HEK293 (cell line): Measurements from ENCODE around the gene PTS.
A peak's percentile ranks its signal among the peaks of the same experiment; 100 is the strongest.

ENCODE experiments used
- CTCF ChIA-PET: fragments of 350-600 bp; formaldehyde crosslinking; extraction: SDS; loops from one replicate; lab custom pipeline; 2021; ENCODE audit warnings: antibody characterized with exemption; lab: Yijun Ruan, JAX
- POLR2A ChIA-PET: fragments of 300-600 bp; formaldehyde crosslinking; extraction: SDS; loops from one replicate; lab custom pipeline; 2020; ENCODE audit warnings: antibody characterized with exemption, inconsistent platforms; lab: Yijun Ruan, JAX
- H3K27ac ChIP-seq: fragments of 200-500 bp; sonication (Bioruptor generic); 2 replicates; pipeline ENCODE4 v1.5.1; 2014; ENCODE audit warnings: low read depth, low read length, control low read depth, inconsistent platforms; ENCODE audit errors: extremely low read depth
- H3K36me3 ChIP-seq, 2 experiments: fragments of 200-500 bp in 1 of 2; sonication (Bioruptor generic) in 1 of 2; 1 replicate in 1 of 2; 2 replicates in 1 of 2; pipeline ENCODE4 v1.5.1; 2014 to 2017; ENCODE audit warnings: inconsistent platforms in 2 of 2, low read length in 2 of 2; ENCODE audit not compliant: control insufficient read depth in 2 of 2, insufficient read depth in 1 of 2
- H3K4me1 ChIP-seq: fragments of 200-500 bp; sonication (Bioruptor generic); 2 replicates; pipeline ENCODE4 v1.5.1; 2014; ENCODE audit warnings: mild to moderate bottlenecking, low read length, inconsistent platforms; ENCODE audit not compliant: control insufficient read depth, insufficient read depth
- H3K4me3 ChIP-seq: 2 replicates; pipeline ENCODE4 v1.5.1; 2011; ENCODE audit warnings: low read depth, mild to moderate bottlenecking, control low read depth, low read length, moderate library complexity
- H3K9me3 ChIP-seq: fragments of 200-500 bp; sonication (Bioruptor generic); 2 replicates; pipeline ENCODE4 v1.5.1; 2014; ENCODE audit warnings: low read depth, low read length, inconsistent platforms; ENCODE audit not compliant: control insufficient read depth, insufficient read depth
- KLF16 ChIP-seq: fragments of 450-650 bp; formaldehyde crosslinking; IDR thresholded peaks from 2 replicates; pipeline ENCODE4 v1.5.1; 2017; ENCODE audit warnings: missing biosample characterization, missing genetic modification characterization
- KLF9 ChIP-seq: fragments of 450-650 bp; formaldehyde crosslinking; IDR thresholded peaks from 2 replicates; pipeline ENCODE4 v1.5.1; 2016; ENCODE audit warnings: missing biosample characterization, missing genetic modification characterization, low read depth
- SCRT1 ChIP-seq: fragments of 450-650 bp; formaldehyde crosslinking; IDR thresholded peaks from 2 replicates; pipeline ENCODE4 v1.5.1; 2016; ENCODE audit warnings: missing biosample characterization, missing genetic modification characterization, borderline replicate concordance
- SCRT2 ChIP-seq: fragments of 450-650 bp; formaldehyde crosslinking; IDR thresholded peaks from 2 replicates; pipeline ENCODE4 v1.5.1; 2016; ENCODE audit warnings: missing biosample characterization, missing genetic modification characterization
- ZFHX2 ChIP-seq: fragments of 450-650 bp; formaldehyde crosslinking; conservative IDR thresholded peaks from 2 replicates; pipeline ENCODE4 v1.5.1; 2016; ENCODE audit warnings: missing biosample characterization, missing genetic modification characterization
- ZNF239 ChIP-seq: fragments of 450-650 bp; formaldehyde crosslinking; IDR thresholded peaks from 2 replicates; pipeline ENCODE4 v1.5.1; 2016; ENCODE audit warnings: missing biosample characterization, missing genetic modification characterization
- ZNF24 ChIP-seq: fragments of 450-650 bp; formaldehyde crosslinking; IDR thresholded peaks from 2 replicates; pipeline ENCODE4 v1.5.1; 2016; ENCODE audit warnings: missing biosample characterization, missing genetic modification characterization
- ZNF324 ChIP-seq: fragments of 450-650 bp; formaldehyde crosslinking; IDR thresholded peaks from 2 replicates; pipeline ENCODE4 v1.5.1; 2016; ENCODE audit warnings: missing biosample characterization, missing genetic modification characterization
- ZNF366 ChIP-seq: fragments of 450-650 bp; formaldehyde crosslinking; conservative IDR thresholded peaks from 2 replicates; pipeline ENCODE4 v1.5.1; 2016; ENCODE audit warnings: missing biosample characterization, missing genetic modification characterization
- ZNF600 ChIP-seq: fragments of 450-650 bp; formaldehyde crosslinking; IDR thresholded peaks from 2 replicates; pipeline ENCODE4 v1.5.1; 2016; ENCODE audit warnings: missing biosample characterization, missing genetic modification characterization
- ZNF654 ChIP-seq: fragments of 450-650 bp; formaldehyde crosslinking; IDR thresholded peaks from 2 replicates; pipeline ENCODE4 v1.5.1; 2016; ENCODE audit warnings: low read depth, missing biosample characterization, missing genetic modification characterization
- ZNF747 ChIP-seq: fragments of 450-650 bp; formaldehyde crosslinking; IDR thresholded peaks from 2 replicates; pipeline ENCODE4 v1.5.1; 2016; ENCODE audit warnings: missing biosample characterization, missing genetic modification characterization
- ZNF843 ChIP-seq: fragments of 450-650 bp; formaldehyde crosslinking; IDR thresholded peaks from 2 replicates; pipeline ENCODE4 v1.5.1; 2016; ENCODE audit warnings: missing biosample characterization, missing genetic modification characterization
- TF ChIP-seq, protein P1 (sequence below): fragments of 450-650 bp; formaldehyde crosslinking; IDR thresholded peaks from 2 replicates; pipeline ENCODE4 v1.5.1; 2016; ENCODE audit warnings: missing biosample characterization, missing genetic modification characterization, low read depth
- TF ChIP-seq, protein P2 (sequence below): fragments of 450-650 bp; formaldehyde crosslinking; IDR thresholded peaks from 2 replicates; pipeline ENCODE4 v1.5.1; 2017; ENCODE audit warnings: missing biosample characterization, missing genetic modification characterization
- TF ChIP-seq, protein P3 (sequence below): fragments of 450-650 bp; formaldehyde crosslinking; IDR thresholded peaks from 2 replicates; pipeline ENCODE4 v1.5.1; 2016; ENCODE audit warnings: missing biosample characterization, missing genetic modification characterization
- TF ChIP-seq, protein P4 (sequence below): fragments of 450-650 bp; formaldehyde crosslinking; IDR thresholded peaks from 2 replicates; pipeline ENCODE4 v1.5.1; 2016; ENCODE audit warnings: missing biosample characterization, missing genetic modification characterization, borderline replicate concordance
- TF ChIP-seq, protein P5 (sequence below): fragments of 450-650 bp; formaldehyde crosslinking; IDR thresholded peaks from 2 replicates; pipeline ENCODE4 v1.5.1; 2016; ENCODE audit warnings: missing biosample characterization, missing genetic modification characterization

Gene PTS

DNA sequence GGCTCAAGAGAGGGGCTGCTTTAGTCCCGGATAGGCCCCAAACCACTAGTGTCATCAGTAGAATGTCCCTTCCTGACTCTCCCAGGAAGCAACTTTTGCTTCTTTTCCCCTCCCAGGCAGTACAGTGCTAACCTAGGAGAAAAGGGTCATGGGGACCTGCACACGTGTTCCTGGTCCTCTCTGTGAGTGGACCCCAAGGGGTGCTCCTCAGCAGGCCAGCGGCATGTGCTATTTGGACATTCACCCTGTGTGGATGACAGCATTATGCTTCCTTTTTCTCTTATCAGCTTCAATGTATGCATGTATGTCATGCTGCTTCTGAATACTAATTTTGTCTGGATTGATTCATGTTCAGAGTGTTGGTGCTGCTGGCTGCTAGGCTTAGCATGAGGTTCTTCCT is 52.6 kb downstream of the PTS start:
- CTCF ChIA-PET: interaction anchor here (0.6 to 12.4 kb wide), 9 partner anchors 8 to 794 kb away, joined by 3 to 308 read pairs (median 4); partner anchors contain the start of gene PTS
- H3K9me3 ChIP-seq: no peaks in the 10 kb centered on the region
- H3K4me3 ChIP-seq: no peak overlapping the region
- TF ChIP-seq ZNF600: no peak
- TF ChIP-seq ZNF747 (tag by site-specific recombination): no peak
- TF ChIP-seq, all 188 proteins: peak for 0
- H3K36me3 ChIP-seq: no peaks in the 10 kb centered on the region
- POLR2A ChIA-PET: interaction anchor here (0.6 kb wide), 1 partner anchor 254 kb away, joined by 3 read pairs; the partner anchor contains the start of gene DLAT
- H3K4me1 ChIP-seq: no peaks in the 10 kb centered on the region
- H3K27ac ChIP-seq: no peak overlapping the region

DNA sequence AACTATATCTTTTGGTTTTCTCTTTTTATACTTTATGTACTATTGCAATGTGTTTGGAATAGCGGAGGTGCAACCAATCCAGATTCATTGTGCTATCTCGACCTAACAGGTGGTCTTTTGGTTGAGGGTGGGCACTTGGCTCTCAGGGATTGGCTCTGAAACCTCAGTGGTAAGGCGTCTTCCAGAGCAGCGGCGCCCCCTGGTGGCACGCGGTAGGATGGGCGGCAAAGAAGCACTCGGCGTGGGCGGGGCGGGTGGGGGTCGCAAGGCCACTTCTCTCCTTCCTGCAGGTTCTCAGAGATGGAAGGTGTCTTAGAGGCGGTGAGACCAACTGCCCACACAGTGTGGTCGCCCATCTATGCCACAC is 53.7 kb downstream of the PTS start:
- TF ChIP-seq KLF16 (tag by site-specific recombination) (no peak), SCRT1 (tag by site-specific recombination) (peak; percentile 82; the same call in 1 of the 2 replicates), ZNF24 (tag by site-specific recombination) (no peak), ZFHX2 (tag by site-specific recombination) (peak; percentile 59), ZNF366 (no peak), ZNF324 (tag by site-specific recombination) (no peak), ZNF654 (tag by site-specific recombination) (peak; percentile 39), ZNF239 (tag by site-specific recombination) (no peak), SCRT2 (tag by site-specific recombination) (peak; percentile 80), KLF9 (tag by site-specific recombination) (peak; percentile 59; the same call in 1 of the 2 replicates), ZNF843 (tag by site-specific recombination) (no peak)
- TF ChIP-seq, protein P1, sequence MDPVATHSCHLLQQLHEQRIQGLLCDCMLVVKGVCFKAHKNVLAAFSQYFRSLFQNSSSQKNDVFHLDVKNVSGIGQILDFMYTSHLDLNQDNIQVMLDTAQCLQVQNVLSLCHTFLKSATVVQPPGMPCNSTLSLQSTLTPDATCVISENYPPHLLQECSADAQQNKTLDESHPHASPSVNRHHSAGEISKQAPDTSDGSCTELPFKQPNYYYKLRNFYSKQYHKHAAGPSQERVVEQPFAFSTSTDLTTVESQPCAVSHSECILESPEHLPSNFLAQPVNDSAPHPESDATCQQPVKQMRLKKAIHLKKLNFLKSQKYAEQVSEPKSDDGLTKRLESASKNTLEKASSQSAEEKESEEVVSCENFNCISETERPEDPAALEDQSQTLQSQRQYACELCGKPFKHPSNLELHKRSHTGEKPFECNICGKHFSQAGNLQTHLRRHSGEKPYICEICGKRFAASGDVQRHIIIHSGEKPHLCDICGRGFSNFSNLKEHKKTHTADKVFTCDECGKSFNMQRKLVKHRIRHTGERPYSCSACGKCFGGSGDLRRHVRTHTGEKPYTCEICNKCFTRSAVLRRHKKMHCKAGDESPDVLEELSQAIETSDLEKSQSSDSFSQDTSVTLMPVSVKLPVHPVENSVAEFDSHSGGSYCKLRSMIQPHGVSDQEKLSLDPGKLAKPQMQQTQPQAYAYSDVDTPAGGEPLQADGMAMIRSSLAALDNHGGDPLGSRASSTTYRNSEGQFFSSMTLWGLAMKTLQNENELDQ (tag by site-specific recombination): no peak
- TF ChIP-seq, protein P2, sequence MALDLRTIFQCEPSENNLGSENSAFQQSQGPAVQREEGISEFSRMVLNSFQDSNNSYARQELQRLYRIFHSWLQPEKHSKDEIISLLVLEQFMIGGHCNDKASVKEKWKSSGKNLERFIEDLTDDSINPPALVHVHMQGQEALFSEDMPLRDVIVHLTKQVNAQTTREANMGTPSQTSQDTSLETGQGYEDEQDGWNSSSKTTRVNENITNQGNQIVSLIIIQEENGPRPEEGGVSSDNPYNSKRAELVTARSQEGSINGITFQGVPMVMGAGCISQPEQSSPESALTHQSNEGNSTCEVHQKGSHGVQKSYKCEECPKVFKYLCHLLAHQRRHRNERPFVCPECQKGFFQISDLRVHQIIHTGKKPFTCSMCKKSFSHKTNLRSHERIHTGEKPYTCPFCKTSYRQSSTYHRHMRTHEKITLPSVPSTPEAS (tag by site-specific recombination): no peak
- TF ChIP-seq, protein P3, sequence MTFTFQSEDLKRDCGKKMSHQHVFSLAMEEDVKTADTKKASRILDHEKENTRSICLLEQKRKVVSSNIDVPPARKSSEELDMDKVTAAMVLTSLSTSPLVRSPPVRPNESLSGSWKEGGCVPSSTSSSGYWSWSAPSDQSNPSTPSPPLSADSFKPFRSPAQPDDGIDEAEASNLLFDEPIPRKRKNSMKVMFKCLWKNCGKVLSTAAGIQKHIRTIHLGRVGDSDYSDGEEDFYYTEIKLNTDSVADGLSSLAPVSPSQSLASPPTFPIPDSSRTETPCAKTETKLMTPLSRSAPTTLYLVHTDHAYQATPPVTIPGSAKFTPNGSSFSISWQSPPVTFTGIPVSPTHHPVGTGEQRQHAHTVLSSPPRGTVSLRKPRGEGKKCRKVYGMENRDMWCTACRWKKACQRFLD (tag by site-specific recombination): no peak
- TF ChIP-seq, protein P4, sequence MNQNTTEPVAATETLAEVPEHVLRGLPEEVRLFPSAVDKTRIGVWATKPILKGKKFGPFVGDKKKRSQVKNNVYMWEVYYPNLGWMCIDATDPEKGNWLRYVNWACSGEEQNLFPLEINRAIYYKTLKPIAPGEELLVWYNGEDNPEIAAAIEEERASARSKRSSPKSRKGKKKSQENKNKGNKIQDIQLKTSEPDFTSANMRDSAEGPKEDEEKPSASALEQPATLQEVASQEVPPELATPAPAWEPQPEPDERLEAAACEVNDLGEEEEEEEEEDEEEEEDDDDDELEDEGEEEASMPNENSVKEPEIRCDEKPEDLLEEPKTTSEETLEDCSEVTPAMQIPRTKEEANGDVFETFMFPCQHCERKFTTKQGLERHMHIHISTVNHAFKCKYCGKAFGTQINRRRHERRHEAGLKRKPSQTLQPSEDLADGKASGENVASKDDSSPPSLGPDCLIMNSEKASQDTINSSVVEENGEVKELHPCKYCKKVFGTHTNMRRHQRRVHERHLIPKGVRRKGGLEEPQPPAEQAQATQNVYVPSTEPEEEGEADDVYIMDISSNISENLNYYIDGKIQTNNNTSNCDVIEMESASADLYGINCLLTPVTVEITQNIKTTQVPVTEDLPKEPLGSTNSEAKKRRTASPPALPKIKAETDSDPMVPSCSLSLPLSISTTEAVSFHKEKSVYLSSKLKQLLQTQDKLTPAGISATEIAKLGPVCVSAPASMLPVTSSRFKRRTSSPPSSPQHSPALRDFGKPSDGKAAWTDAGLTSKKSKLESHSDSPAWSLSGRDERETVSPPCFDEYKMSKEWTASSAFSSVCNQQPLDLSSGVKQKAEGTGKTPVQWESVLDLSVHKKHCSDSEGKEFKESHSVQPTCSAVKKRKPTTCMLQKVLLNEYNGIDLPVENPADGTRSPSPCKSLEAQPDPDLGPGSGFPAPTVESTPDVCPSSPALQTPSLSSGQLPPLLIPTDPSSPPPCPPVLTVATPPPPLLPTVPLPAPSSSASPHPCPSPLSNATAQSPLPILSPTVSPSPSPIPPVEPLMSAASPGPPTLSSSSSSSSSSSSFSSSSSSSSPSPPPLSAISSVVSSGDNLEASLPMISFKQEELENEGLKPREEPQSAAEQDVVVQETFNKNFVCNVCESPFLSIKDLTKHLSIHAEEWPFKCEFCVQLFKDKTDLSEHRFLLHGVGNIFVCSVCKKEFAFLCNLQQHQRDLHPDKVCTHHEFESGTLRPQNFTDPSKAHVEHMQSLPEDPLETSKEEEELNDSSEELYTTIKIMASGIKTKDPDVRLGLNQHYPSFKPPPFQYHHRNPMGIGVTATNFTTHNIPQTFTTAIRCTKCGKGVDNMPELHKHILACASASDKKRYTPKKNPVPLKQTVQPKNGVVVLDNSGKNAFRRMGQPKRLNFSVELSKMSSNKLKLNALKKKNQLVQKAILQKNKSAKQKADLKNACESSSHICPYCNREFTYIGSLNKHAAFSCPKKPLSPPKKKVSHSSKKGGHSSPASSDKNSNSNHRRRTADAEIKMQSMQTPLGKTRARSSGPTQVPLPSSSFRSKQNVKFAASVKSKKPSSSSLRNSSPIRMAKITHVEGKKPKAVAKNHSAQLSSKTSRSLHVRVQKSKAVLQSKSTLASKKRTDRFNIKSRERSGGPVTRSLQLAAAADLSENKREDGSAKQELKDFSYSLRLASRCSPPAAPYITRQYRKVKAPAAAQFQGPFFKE (tag by site-specific recombination): no peak
- TF ChIP-seq, protein P5, sequence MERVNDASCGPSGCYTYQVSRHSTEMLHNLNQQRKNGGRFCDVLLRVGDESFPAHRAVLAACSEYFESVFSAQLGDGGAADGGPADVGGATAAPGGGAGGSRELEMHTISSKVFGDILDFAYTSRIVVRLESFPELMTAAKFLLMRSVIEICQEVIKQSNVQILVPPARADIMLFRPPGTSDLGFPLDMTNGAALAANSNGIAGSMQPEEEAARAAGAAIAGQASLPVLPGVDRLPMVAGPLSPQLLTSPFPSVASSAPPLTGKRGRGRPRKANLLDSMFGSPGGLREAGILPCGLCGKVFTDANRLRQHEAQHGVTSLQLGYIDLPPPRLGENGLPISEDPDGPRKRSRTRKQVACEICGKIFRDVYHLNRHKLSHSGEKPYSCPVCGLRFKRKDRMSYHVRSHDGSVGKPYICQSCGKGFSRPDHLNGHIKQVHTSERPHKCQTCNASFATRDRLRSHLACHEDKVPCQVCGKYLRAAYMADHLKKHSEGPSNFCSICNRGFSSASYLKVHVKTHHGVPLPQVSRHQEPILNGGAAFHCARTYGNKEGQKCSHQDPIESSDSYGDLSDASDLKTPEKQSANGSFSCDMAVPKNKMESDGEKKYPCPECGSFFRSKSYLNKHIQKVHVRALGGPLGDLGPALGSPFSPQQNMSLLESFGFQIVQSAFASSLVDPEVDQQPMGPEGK (tag by site-specific recombination): 0 out of 2 replicates have a peak, but pooled peaks have one; percentile 36
- POLR2A ChIA-PET: interaction anchor here (0.6 to 0.7 kb wide), 2 partner anchors 139 to 416 kb away, joined by 3 to 4 read pairs; no protein-coding TSS in a partner anchor
- Histone ChIP-seq H3K27ac (no peak overlapping the region), H3K4me1 (no peaks in the 10 kb centered on the region), H3K4me3 (peak overlapping the region; percentile 26), H3K36me3 (no peaks in the 10 kb centered on the region), H3K9me3 (no peaks in the 10 kb centered on the region)
- CTCF ChIA-PET: interaction anchor here (0.6 to 12.4 kb wide), 37 partner anchors 9 to 1106 kb away, joined by 3 to 308 read pairs (median 4); partner anchors contain the start of gene PTS
